NCI-H345 treated with DMSO at 0.1 percent for 48 hours (cell line): ENCODE measurements around the gene EPAS1.

Experiments
- DNase-seq: peaks from one replicate; lab custom pipeline; 2025; ENCODE audit not compliant: unreplicated experiment; lab: John Stamatoyannopoulos, UW

EPAS1 gene

DNA sequence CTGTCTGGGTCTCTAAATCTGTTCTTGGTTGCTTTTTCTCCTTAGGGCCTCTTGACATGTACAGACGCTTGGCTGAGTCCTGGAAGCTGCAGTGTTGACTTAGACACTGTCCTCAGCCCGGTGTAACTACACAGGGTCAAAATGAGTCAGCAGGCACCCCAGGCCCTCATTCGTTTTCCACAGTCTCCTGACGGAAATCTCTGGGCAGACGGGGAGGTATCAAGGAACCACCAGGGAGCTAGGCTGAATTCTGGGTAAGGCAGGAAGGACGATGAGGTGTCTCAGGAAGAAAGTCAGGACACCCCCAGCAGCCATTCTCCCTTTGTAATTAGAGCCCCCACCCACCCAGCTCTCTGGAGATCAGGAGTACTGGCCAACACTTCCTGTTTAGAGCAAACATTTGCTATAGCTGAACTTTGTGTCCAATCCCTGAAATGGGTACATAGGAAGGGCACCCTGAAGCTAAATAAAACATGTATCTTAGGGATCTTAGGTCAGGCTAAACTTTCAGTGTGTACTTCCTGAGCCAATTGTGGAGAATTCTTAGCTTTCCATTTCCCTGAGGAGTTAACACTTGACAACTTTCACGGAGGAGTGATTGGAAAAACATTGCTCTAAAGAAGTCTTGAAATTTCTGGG is 23.9 kb upstream of the EPAS1 start:
- no peak for DNase-seq

DNA sequence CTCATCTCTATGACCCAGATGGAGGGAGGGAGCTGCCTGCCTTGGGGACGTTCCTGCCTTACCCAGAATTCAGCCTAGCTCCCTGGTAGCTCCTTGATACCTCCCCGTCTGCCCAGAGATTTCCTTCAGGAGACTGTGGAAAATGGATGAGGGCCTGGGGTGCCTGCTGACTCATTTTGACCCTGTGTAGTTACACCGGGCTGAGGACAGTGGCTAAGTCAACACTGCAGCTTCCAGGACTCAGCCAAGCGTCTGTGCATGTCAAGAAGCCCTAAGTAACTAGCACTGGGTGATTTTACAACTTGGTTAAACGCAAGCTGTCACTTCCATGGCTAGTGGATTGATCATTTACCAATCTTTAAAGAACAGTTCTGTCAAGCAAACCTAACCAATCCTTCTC is 23.3 kb upstream of the EPAS1 start:
- DNase-seq, result no peak

DNA sequence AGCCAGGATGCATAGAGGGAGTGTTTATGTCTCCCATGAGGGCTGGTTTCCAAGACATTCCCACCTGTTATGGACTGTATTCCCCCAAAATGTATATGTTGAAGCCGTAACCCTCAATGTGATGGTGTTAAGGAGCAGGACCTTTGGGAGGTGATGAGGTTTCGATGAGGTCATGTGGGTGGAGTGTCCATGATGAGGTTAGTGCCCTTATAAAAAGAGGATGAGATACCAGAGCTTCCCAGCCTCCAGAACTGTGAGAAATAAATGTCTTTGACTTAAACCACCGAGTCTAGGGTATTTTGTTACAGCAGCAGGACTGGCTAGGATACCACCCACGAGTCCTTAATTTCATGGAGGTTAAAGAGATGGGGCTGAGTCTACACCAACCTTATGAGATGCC is 22.6 kb upstream of the EPAS1 start:
- no peak for DNase-seq

DNA sequence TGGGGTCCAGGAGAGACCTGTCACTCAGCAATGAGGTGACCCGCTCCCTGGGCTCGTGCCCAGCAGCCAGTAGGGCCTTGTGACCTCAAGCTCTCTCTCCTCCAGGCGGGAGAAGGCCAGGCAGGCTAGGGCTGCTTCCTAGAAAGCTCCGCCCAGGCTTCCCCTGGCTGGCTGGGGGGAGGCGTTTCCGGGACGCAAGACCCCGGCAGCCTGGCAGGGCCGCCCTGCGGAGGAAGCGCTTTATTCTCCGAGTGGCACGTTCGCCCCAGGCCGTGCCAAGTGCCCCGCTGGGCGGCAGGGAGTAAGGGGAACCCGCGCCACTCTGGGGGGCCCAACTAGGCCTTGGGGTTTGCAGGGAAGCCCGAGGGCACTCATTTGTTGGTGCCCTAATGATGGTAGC is 21.2 kb upstream of the EPAS1 start:
- no peak for DNase-seq

DNA sequence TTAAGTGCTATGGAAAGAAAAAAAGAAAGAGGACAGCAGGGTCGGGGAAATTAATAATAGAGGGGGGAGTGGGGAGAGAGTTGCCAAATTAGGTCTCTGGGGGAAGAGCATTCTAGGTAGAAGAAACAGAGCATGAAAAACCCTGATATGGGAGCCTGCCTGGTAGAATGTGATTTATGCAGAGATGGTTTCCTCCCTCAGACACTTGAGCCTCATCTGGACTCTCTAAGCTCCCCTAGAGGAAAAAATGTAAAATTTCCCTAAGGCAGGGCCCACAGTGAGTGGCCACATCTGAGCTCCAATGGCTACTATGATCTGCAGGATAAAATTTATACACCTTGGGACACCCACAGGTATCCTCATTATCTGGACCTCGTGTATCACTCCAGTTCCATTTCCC is 20.6 kb upstream of the EPAS1 start:
- no peak for DNase-seq

GRCh38 chr2:46277431-46278190 is 19.6 kb upstream of the EPAS1 start:
- no peak for DNase-seq

- no peak for DNase-seq
Observed at GRCh38 chr2:46278952-46279351, 18.3 kb upstream of the EPAS1 start.

- DNase-seq, result no peak
Observed at GRCh38 chr2:46281939-46282338, 15.3 kb upstream of the EPAS1 start.

GRCh38 chr2:46283693-46284092 is 13.5 kb upstream of the EPAS1 start:
- no peak for DNase-seq

- no peak for DNase-seq
Observed at GRCh38 chr2:46284260-46284659, 12.9 kb upstream of the EPAS1 start.

DNA sequence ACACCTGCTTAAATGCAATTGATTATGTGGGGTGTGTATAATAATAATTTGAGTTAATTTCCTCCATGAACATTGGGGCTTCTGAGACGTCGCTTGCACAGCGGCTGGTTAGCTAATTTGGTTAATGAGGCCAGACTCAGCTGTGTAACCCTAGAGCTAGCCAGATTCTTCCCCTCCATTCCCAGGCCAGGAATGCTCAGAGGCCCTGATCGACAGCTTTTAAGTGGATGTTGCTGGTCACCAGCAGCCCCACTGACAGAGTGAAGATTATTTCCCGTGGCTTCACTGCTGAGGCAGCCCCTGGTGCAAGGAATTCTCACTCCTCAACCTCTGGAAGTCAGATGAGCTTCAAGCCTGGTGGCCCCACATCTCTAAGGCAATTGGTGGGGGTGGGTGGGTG is 12.4 kb upstream of the EPAS1 start:
- no peak for DNase-seq

GRCh38 chr2:46286715-46287114 is 10.5 kb upstream of the EPAS1 start:
- DNase-seq, result no peak

GRCh38 chr2:46290078-46290477 is 7.1 kb upstream of the EPAS1 start:
- DNase-seq, result no peak

- DNase-seq, result no peak
Observed at GRCh38 chr2:46293466-46293865, 3.7 kb upstream of the EPAS1 start.

GRCh38 chr2:46294176-46294836 is 2.9 kb upstream of the EPAS1 start:
- DNase-seq, result no peak

DNA sequence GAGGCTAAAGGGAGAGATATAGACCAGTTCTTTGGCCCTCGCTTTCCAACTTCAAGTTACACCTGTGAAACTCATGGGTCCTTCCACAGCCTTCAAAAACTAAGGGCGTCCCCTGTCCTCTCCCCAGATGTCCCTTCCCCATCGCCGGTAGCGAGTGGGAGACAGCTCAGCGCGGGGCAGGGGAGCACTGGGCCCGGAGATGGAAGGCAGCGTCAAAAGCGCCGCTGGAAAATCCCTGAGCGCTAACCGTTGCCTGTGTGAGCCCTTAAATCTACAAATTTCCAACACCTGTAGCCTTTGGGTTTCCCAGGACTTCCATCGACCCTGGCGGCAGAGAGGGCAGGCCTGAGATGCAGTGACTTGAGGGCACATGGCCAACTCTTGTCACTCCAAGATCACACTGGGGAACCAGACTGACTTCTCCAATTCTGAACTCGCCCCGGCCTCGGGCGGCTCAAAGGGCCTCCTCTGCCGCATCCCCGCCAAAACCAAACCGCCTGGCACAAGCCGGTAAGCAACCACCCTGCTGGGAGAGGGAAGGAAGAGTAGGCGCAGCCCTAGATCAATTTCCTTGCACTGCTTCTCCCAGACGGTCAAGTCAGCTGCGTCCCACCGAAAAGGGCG is 879 bp upstream of the EPAS1 start:
- DNase-seq, result no peak

- peak; percentile 22 for DNase-seq
Observed at GRCh38 chr2:46297546-46298271, 502 bp downstream of the EPAS1 start.

- no peak for DNase-seq
Observed at GRCh38 chr2:46298272-46298521, 990 bp downstream of the EPAS1 start.

DNA sequence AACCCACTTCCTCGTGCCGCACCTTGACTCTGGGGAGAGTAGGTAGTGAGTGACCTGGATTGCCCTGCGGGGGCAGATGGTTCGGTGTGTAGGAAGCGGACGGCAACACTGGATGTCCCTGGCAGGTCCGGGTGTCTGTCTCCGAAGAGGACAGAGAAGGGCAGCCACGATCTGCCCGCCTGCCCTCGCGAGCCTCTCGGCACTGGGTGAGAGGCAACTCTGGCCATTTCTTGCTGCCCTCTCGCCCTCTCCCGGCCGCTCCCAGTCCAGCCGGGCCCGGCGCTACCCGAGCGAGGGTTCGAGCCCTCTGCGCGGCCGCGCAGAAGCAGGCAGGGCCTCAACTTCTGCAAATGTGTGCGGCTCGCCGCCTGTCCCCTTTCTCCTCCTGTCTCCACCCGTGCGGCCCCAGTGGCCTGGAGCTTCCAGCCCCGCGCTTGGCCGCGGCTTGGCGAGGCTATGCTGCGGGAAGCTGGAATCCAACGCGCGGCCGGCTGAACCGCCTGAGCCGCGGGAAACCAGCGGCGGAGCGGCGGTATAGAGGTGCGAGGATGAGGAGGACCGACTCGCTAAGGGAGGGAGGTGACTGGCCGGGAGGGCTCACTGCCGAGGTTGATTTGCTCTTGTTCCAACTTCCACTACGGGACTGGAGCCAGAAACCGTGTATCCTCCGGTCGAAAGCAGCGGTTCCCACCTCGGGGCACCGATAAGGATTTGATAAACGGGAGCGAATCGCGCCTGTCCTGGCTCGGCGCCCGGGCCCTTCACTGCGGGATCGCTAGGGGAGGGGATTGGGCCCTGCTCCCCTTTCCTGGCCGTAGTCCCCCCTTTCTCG is 1.5 kb downstream of the EPAS1 start:
- DNase-seq, result no peak

GRCh38 chr2:46299365-46300263 is 2.4 kb downstream of the EPAS1 start:
- DNase-seq, result no peak
